Transverse colon (tissue), 4 donors: ENCODE data around the gene TAMALIN. TPM values are rescaled to one million over a fixed set of nuclear protein-coding genes. Genes with fewer than 3 reads are reported as not detected.

Experiments used
- DNase-seq: peaks from one replicate; pipeline ENCODE4 v3.0.0-alpha.2; 2019
- H3K27ac ChIP-seq, 4 donors: fragments of 200-600 bp; sonication (generic); 2 replicates each; pipeline ENCODE4 v1.5.1; 2016 to 2018; ENCODE audit warnings: inconsistent platforms in 4 of 4
- H3K27me3 ChIP-seq: fragments of 200-600 bp; sonication (generic); 2 replicates; pipeline ENCODE4 v1.5.1; 2017; ENCODE audit warnings: inconsistent platforms
- H3K36me3 ChIP-seq, 4 donors: fragments of 200-600 bp; sonication (generic); 2 replicates each; pipeline ENCODE4 v1.5.1; 2017 to 2019; ENCODE audit warnings: inconsistent platforms in 4 of 4
- H3K4me1 ChIP-seq, 4 donors: fragments of 200-600 bp; sonication (generic); 2 replicates each; pipeline ENCODE4 v1.5.1; 2017 to 2020; ENCODE audit warnings: inconsistent platforms in 4 of 4
- H3K4me3 ChIP-seq, 4 donors: fragments of 200-600 bp; sonication (generic); 1 replicate in 1 of 4; 2 replicates in 3 of 4; pipeline versions ENCODE4 v1.5.1 to v1.6.1; 2017 to 2019; ENCODE audit warnings: inconsistent platforms in 4 of 4
- H3K9me3 ChIP-seq, 2 donors: fragments of 200-600 bp; sonication (generic); 2 replicates each; pipeline ENCODE4 v1.5.1; 2017 to 2019; ENCODE audit warnings: inconsistent platforms in 2 of 2
- EP300 ChIP-seq: sonication (generic); formaldehyde crosslinking; IDR thresholded peaks from one replicate; pipeline ENCODE4 v1.6.1; 2017; ENCODE audit warnings: antibody characterized with exemption, low read depth
- POLR2A ChIP-seq: fragments of 450-650 bp; IDR thresholded peaks from one replicate; pipeline ENCODE4 v1.6.1; 2016; ENCODE audit warnings: antibody characterized with exemption, mild to moderate bottlenecking, moderate library complexity
- POLR2AphosphoS5 ChIP-seq, 3 donors: sonication (generic); formaldehyde crosslinking; IDR thresholded peaks; one replicate each; pipeline ENCODE4 v1.6.1; 2016; ENCODE audit warnings: antibody characterized with exemption in 3 of 3
- WGBS, 2 donors: methylation state at CpG; one replicate each; pipeline ENCODE4 v1.1.5; 2018; ENCODE audit warnings: low coverage in 1 of 2; 5-methylcytosine and 5-hydroxymethylcytosine counted together
- in situ Hi-C, 4 donors: fragments of 200-750 bp; cut with MboI; loops; one replicate each; pipeline versions ENCODE4 v1.15.0 to v1.15.1; 2017; ENCODE audit warnings: low sequenced_read_pairs in 3 of 4, low pct_ligation_motif_present in 1 of 4, low pct_unique_long_range_greater_than_20kb in 1 of 4
- intact Hi-C: fragments of 100-400 bp; cut with DNase I; formaldehyde crosslinking; loops from one replicate; pipeline ENCODE4 v1.15.1; 2023; ENCODE audit warnings: low total_unique reads
- total RNA-seq, 4 donors: library from RNA; depleted of rRNA; stranded (reverse); fragments of >200 nt; gene quantifications; one replicate each; pipeline ENCODE4 v1.1.0, GENCODE V29; 2016
- TF ChIP-seq, protein P1 (sequence below), 5 experiments: fragments of 200-600 bp in 3 of 5; fragments of 450-650 bp in 2 of 5; sonication (generic) in 3 of 5; IDR thresholded peaks; 1 replicate in 2 of 5; 2 replicates in 3 of 5; pipeline ENCODE4 v1.5.1; 2016 to 2017; ENCODE audit warnings: antibody characterized with exemption in 5 of 5, inconsistent platforms in 3 of 5, mild to moderate bottlenecking in 2 of 5, moderate library complexity in 1 of 5

TAMALIN gene
- total RNA-seq, 4 donors from 2014 or later, result 5.9 to 20.6 (median 9.7) TPM

GRCh38 chr12:52014567-52015530 is 8.1 kb downstream of the TAMALIN start:
- TF ChIP-seq EP300, result no peak
- TF ChIP-seq POLR2AphosphoS5 (IDR thresholded peaks at IDR 0.05), result no peak
- TF ChIP-seq, protein P1, sequence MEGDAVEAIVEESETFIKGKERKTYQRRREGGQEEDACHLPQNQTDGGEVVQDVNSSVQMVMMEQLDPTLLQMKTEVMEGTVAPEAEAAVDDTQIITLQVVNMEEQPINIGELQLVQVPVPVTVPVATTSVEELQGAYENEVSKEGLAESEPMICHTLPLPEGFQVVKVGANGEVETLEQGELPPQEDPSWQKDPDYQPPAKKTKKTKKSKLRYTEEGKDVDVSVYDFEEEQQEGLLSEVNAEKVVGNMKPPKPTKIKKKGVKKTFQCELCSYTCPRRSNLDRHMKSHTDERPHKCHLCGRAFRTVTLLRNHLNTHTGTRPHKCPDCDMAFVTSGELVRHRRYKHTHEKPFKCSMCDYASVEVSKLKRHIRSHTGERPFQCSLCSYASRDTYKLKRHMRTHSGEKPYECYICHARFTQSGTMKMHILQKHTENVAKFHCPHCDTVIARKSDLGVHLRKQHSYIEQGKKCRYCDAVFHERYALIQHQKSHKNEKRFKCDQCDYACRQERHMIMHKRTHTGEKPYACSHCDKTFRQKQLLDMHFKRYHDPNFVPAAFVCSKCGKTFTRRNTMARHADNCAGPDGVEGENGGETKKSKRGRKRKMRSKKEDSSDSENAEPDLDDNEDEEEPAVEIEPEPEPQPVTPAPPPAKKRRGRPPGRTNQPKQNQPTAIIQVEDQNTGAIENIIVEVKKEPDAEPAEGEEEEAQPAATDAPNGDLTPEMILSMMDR (IDR thresholded peaks at IDR 0.05), result no peak
- TF ChIP-seq POLR2A, result no peak
- in situ Hi-C loops (no loop called here), intact Hi-C loops (no loop called here)
- Histone ChIP-seq H3K4me1 (peaks cover 0 to 12% (median 5%) of the 10 kb centered on the region in 4 donors), H3K27ac (no peak overlapping the region), H3K36me3 (no peaks in the 10 kb centered on the region), H3K27me3 (peaks cover 26% of the 10 kb centered on the region), H3K4me3 (no peak overlapping the region), H3K9me3 (no peaks in the 10 kb centered on the region)
- WGBS, 2 donors, result 69% methylated on average over 69 of the region's 93 CpGs; no CpG with 5 or more reads in 1 of the 2 donors
- DNase-seq, result no peak

DNA sequence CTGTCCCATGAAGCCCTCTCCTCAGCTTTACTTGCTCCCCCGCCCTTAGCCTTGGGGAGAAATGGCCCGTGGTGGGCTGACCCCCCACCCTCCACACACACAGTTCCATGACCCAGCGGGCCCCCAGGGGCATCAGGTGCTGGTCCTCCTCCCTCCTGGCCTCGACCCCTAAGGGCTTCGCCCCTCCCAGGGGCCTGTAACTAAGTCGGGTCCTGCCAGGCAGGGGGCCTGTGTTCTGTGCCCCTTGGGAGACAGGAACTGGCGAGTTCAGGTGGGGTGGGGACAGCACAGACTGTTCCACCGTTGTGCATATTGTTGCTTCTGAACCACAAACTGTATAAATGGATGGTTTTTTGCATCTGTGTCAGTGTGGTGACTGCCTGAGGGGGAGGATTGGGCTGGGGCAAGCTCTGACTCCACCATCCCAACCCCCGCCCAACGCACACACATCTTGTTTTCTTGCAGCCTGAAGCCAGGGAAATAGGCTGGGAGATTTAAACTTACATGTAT is 8.8 kb downstream of the TAMALIN start:
- 80% methylated on average over 10 of the region's 10 CpGs; no CpG with 5 or more reads in 1 of the 2 donors for WGBS, 2 donors
- Histone ChIP-seq H3K27ac (no peak overlapping the region), H3K36me3 (no peaks in the 10 kb centered on the region), H3K4me3 (no peak overlapping the region), H3K9me3 (no peaks in the 10 kb centered on the region), H3K27me3 (peaks cover 26% of the 10 kb centered on the region), H3K4me1 (peaks cover 0 to 5% (median 2%) of the 10 kb centered on the region in 4 donors)
- intact Hi-C loops (no loop called here), in situ Hi-C loops (no loop called here)
- no peak for DNase-seq
- TF ChIP-seq POLR2AphosphoS5 (IDR thresholded peaks at IDR 0.05) (peak in 1 of 3 donors; percentile 11), EP300 (no peak)
- TF ChIP-seq, protein P1 (IDR thresholded peaks at IDR 0.05), result no peak

GRCh38 chr12:52018433-52019112 is 11.8 kb downstream of the TAMALIN start:
- DNase-seq, result no peak
- in situ Hi-C loops, result no loop called here

More at GRCh38 chr12:52018433-52019112, 11.8 kb downstream of the TAMALIN start:
- intact Hi-C loops, result no loop called here
- Histone ChIP-seq H3K27ac (no peak overlapping the region), H3K9me3 (no peaks in the 10 kb centered on the region), H3K36me3 (no peaks in the 10 kb centered on the region), H3K27me3 (peaks cover 26% of the 10 kb centered on the region), H3K4me3 (no peak overlapping the region), H3K4me1 (peaks cover 0 to 7% (median 6%) of the 10 kb centered on the region in 4 donors)
- 67 to 83% methylated on average over 1 to 4 of the region's 4 CpGs for WGBS, 2 donors
- TF ChIP-seq EP300, result no peak
- TF ChIP-seq, protein P1 (IDR thresholded peaks at IDR 0.05), result no peak
- no peak for TF ChIP-seq POLR2AphosphoS5 (IDR thresholded peaks at IDR 0.05)
- TF ChIP-seq POLR2A, result no peak
